ENCODE measurements around the gene IER3IP1. TPM values are rescaled to one million over a fixed set of nuclear protein-coding genes. Genes with fewer than 3 reads are reported as not detected.

Gene IER3IP1
- total RNA-seq, 8 experiments from 2014 or later: 15.1 to 27.0 (median 22.7) TPM

GRCh38 chr18:47150029-47150823, 25.9 kb downstream of the IER3IP1 start, which contains the start of gene HDHD2:
Gene HDHD2, minus strand, starts transcription at chr18:47150500. Its CDS starts 14,061 bp downstream, at chr18:47136439.
- WGBS, 10 experiments: 0 to 7% (median 1%) methylated on average over 2 to 17 of the region's 70 CpGs; no CpG with 5 or more reads in 4 of the 10 experiments
- peak; percentile 89 to 96 (median 94) for ATAC-seq (replicated peaks in 6 of 8)
- H3K4me3 ChIP-seq: peak within 1 kb of the TSS; percentile 61 to 98 (median 70)
- in situ Hi-C loops (cut with MboI; ENCODE audit: low pct_unique_long_range_greater_than_20kb in 2 of 9, low sequenced_read_pairs in 9 of 9, unreplicated experiment in 9 of 9): no loop called here
- peaks cover 4 to 9% of the 10 kb centered on the region in 2 donors for H3K4me1 ChIP-seq (replicated peaks in 1 of 2)
- H3K27ac ChIP-seq: peak within 1 kb of the TSS; percentile 87 to 95

DNA sequence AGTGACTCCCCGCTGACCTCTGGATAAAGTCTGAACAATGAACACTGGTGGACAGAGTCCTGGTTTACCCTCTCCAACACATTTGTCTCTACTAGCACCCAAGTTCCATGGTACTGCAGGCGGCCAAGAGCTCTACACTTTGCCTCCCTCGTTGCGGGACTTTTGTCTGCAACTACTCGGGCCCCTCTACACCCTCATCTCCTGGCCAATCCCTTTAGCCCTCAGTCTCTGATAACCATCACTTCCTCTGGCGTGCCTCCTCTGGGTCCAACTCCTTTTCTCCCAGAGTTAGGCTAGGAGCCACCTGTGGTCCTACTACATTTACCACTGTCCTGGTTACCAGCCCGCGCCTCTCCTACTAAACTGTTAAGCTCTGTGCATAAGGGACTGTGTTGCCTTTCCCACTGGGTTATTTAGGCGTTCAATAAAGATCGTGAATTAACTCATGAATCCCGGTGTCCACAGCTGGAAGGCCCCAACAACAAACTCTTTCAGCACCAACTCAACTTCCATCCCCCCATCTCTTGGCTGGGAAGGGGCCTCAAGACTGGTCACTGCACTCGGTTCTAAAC, 26.6 kb downstream of the IER3IP1 start:
- ATAC-seq (replicated peaks in 6 of 8): peak; percentile 2 to 14 (median 7)
- WGBS, 10 experiments: 0 to 24% (median 10%) methylated on average over 1 to 10 of the region's 12 CpGs; no CpG with 5 or more reads in 2 of the 10 experiments
- peak overlapping the region; percentile 61 to 98 (median 70) for H3K4me3 ChIP-seq
- peak overlapping the region; percentile 87 to 95 for H3K27ac ChIP-seq
- H3K4me1 ChIP-seq (replicated peaks in 1 of 2): peaks cover 4 to 9% of the 10 kb centered on the region in 2 donors
- in situ Hi-C loops (cut with MboI; ENCODE audit: low pct_unique_long_range_greater_than_20kb in 2 of 9, low sequenced_read_pairs in 9 of 9, unreplicated experiment in 9 of 9): no loop called here

DNA sequence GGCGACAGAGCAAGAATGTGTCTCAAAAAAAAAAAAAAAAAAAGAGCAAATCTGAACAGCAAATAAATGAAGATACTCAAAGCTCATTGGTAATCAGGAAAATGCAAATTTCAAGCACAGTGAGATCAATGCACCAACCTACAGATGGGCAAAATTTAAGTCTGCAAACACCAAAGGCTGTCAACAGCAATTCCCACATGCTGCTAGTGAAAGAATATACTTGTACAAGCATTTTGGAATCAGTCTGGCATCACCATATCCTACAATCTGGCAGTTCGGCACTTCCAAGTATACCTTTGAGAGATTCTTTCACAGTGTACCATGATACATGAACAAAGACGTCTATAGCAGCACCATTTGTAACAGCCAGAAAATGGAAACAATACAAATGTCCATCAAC, 30.0 kb downstream of the IER3IP1 start:
- in situ Hi-C loops (cut with MboI; ENCODE audit: low pct_unique_long_range_greater_than_20kb in 2 of 9, low sequenced_read_pairs in 9 of 9, unreplicated experiment in 9 of 9): no loop called here
- Histone ChIP-seq H3K4me3 (no peak overlapping the region), H3K4me1 (replicated peaks in 1 of 2) (peaks cover 2 to 4% of the 10 kb centered on the region in 2 donors), H3K27ac (no peak overlapping the region)
- no peak for ATAC-seq (replicated peaks in 6 of 8)
- WGBS, 10 experiments: 80 to 100% (median 90%) methylated on average over 1 to 3 of the region's 3 CpGs; no CpG with 5 or more reads in 2 of the 10 experiments

GRCh38 chr18:47143899-47144485, 32.2 kb downstream of the IER3IP1 start:
- Histone ChIP-seq H3K27ac (no peak overlapping the region), H3K4me3 (no peak overlapping the region), H3K4me1 (replicated peaks in 1 of 2) (no peaks in the 10 kb centered on the region)
- in situ Hi-C loops (cut with MboI; ENCODE audit: low pct_unique_long_range_greater_than_20kb in 2 of 9, low sequenced_read_pairs in 9 of 9, unreplicated experiment in 9 of 9): no loop called here
- WGBS, 10 experiments: 83 to 100% (median 96%) methylated on average over 1 to 4 of the region's 4 CpGs
- ATAC-seq (replicated peaks in 6 of 8): no peak

GRCh38 chr18:47143153-47143552, 33.0 kb downstream of the IER3IP1 start:
- WGBS, 10 experiments: 87 to 100% (median 95%) methylated on average over 2 to 5 of the region's 5 CpGs; no CpG with 5 or more reads in 2 of the 10 experiments

DNA sequence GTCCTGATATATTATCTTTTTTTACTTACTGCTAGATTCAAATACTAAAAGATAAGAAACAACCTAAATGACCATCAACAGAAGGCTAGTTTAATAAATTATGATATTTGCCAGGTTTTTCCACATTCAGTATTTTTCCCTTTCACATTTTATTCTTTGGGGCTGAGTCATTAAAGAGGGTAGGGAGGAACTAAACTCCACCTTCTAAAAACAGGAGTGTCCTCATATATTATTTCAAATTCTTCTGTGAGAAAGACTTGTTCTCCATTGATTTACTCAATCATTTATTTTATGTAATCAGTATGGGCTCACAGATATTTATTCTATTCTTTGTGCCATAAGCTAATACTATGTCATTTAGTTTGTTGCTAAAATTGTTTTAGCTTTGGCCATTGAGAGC, 34.9 kb downstream of the IER3IP1 start:
- Histone ChIP-seq H3K4me1 (replicated peaks in 1 of 2) (no peaks in the 10 kb centered on the region), H3K4me3 (no peak overlapping the region), H3K27ac (no peak overlapping the region)
- ATAC-seq (replicated peaks in 6 of 8): peak in 2 of 8 experiments; percentile 30 to 66
- in situ Hi-C loops (cut with MboI; ENCODE audit: low pct_unique_long_range_greater_than_20kb in 2 of 9, low sequenced_read_pairs in 9 of 9, unreplicated experiment in 9 of 9): no loop called here

More at GRCh38 chr18:47143153-47143552, 33.0 kb downstream of the IER3IP1 start:
- no peaks in the 10 kb centered on the region for H3K4me1 ChIP-seq (replicated peaks in 1 of 2)
- H3K27ac ChIP-seq: no peak overlapping the region
- no peak overlapping the region for H3K4me3 ChIP-seq
- in situ Hi-C loops (cut with MboI; ENCODE audit: low pct_unique_long_range_greater_than_20kb in 2 of 9, low sequenced_read_pairs in 9 of 9, unreplicated experiment in 9 of 9): no loop called here
- ATAC-seq (replicated peaks in 6 of 8): no peak

DNA sequence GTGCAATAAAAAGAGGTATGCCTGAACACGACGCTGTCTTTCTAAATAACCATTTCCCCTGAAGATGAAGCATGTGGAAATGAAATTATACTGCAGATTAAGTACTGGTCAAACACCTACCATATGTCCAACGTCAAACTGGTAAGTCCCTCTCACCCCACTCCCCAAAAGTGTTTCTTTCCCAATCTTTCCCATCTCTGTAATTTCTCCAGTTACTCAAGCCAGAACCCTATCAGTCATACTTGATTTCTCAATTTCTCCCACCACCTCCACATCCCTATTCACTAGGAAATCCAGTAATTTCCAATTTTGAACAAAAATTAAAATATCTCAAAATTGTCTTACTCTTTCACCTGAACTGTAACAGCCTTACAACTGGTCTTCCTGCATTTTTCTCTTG, 55.0 kb downstream of the IER3IP1 start:
- no peak overlapping the region for H3K27ac ChIP-seq
- in situ Hi-C loops (cut with MboI; ENCODE audit: low pct_unique_long_range_greater_than_20kb in 2 of 9, low sequenced_read_pairs in 9 of 9, unreplicated experiment in 9 of 9): no loop called here
- 81 to 100% (median 95%) methylated on average over 1 to 3 of the region's 3 CpGs; no CpG with 5 or more reads in 1 of the 10 experiments for WGBS, 10 experiments
- no peak overlapping the region for H3K4me3 ChIP-seq
- peaks cover 0 to 2% of the 10 kb centered on the region in 2 donors for H3K4me1 ChIP-seq (replicated peaks in 1 of 2)
- ATAC-seq (replicated peaks in 6 of 8): no peak

DNA sequence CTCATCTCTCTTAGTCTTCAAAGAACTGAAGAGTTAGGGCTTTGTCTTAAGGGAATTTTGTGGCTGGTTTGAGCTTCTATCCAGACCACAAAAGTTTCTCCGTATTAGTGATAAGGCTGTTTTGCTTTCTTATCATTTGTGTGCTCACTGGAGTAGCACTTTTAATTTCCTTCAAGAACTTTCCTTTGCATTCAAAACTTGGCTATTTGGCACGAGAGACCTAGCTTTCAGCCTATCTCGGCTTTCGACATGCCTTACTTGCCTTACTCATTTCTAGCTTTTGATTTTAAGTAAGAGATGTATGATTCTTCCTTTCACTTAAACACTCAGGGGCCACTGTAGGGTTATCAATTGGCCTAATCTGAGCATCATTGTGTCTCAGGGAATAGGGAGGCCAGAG, 55.7 kb downstream of the IER3IP1 start:
- 90 to 100% (median 95%) methylated on average over 2 to 4 of the region's 4 CpGs; no CpG with 5 or more reads in 1 of the 10 experiments for WGBS, 10 experiments
- in situ Hi-C loops (cut with MboI; ENCODE audit: low pct_unique_long_range_greater_than_20kb in 2 of 9, low sequenced_read_pairs in 9 of 9, unreplicated experiment in 9 of 9): no loop called here
- no peak for ATAC-seq (replicated peaks in 6 of 8)

DNA sequence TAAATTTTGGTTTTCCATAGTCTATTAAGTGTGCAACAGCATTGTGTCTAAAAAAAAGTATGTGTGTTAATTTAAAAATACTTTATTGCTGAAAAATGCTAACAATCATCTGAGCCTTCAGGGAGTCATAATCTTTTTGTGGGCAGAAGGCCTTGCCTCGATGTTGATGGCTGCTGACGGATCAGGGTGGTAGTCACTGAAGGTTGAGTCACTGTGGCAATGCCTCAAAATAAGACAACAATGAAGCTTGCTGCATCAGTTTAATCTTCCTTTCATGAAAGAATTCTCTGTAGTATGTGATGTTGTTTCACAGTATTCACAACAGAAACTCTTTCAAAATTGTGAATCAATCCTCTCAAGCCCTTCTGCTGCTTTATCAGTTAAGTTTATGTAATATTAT, 57.2 kb downstream of the IER3IP1 start:
- no peak overlapping the region for H3K27ac ChIP-seq
- 5 to 100% (median 94%) methylated on average over 1 to 2 of the region's 2 CpGs; no CpG with 5 or more reads in 5 of the 10 experiments for WGBS, 10 experiments
- in situ Hi-C loops (cut with MboI; ENCODE audit: low pct_unique_long_range_greater_than_20kb in 2 of 9, low sequenced_read_pairs in 9 of 9, unreplicated experiment in 9 of 9): no loop called here
- peaks cover 0 to 2% of the 10 kb centered on the region in 2 donors for H3K4me1 ChIP-seq (replicated peaks in 1 of 2)
- no peak for ATAC-seq (replicated peaks in 6 of 8)
- H3K4me3 ChIP-seq: no peak overlapping the region

More for the DNA sequence above, 55.7 kb downstream of the IER3IP1 start:
- peaks cover 0 to 2% of the 10 kb centered on the region in 2 donors for H3K4me1 ChIP-seq (replicated peaks in 1 of 2)
- H3K27ac ChIP-seq: no peak overlapping the region
- H3K4me3 ChIP-seq: no peak overlapping the region

DNA sequence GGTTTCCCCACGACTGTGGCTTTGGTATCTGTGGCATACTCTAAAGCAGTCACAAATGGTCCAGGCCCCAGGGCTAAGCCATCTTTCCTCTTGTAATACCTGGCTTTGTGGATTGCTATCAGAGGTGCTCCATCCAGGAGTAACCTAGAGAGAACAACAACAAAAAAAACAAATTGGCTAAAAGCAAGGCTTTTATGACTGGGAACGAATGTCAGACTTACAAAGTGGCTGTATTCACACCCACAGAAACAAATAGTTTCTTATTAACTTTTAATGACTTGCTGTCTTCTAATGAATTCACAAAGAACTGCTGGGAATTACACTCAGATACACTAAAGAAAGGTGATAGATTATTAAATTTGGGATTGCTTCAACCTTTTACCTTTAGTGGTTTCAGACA, 61.0 kb downstream of the IER3IP1 start:
- Histone ChIP-seq H3K4me1 (replicated peaks in 1 of 2) (peaks cover 0 to 2% of the 10 kb centered on the region in 2 donors), H3K4me3 (no peak overlapping the region), H3K27ac (no peak overlapping the region)
- ATAC-seq (replicated peaks in 6 of 8): no peak
- 40 to 100% (median 73%) methylated on average over 1 of the region's 2 CpGs; no CpG with 5 or more reads in 4 of the 10 experiments for WGBS, 10 experiments
- in situ Hi-C loops (cut with MboI; ENCODE audit: low pct_unique_long_range_greater_than_20kb in 2 of 9, low sequenced_read_pairs in 9 of 9, unreplicated experiment in 9 of 9): no loop called here

DNA sequence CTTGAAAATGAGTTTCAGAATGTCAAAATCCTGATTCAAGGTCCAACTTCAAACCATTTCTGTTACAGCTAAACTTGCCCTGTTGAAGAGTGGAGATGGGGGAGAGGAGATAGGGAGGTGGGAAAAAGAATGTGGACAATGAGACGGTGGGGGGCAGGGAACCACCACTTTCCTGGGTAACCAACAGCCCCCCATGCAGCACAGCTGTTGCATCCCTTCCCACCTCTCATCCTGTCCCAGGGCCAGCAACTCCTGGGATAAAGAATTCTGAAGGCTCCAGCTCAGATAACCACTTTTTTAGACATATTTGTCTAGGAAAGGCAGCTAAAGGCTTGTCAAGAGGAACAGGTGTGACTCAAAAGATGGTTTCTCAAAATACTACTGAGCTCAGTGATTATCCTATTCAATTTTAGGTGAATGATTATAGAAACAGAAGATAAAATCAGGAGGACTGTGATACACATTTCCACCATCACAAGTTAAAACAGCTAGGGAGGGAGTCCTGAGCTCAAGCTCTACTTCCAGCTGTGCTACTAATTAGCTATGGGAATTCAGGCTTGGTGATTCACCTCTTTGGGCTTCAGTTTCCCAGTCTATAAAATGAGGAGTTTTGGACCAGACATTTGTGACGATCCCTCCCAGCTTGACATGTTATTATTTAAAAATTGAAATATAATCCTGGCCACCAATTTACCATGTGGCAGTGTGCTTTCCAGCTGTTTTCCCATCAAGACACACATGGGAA, 62.2 kb downstream of the IER3IP1 start:
- H3K4me3 ChIP-seq: no peak overlapping the region
- H3K4me1 ChIP-seq (replicated peaks in 1 of 2): peaks cover 0 to 8% of the 10 kb centered on the region in 2 donors
- in situ Hi-C loops (cut with MboI; ENCODE audit: low pct_unique_long_range_greater_than_20kb in 2 of 9, low sequenced_read_pairs in 9 of 9, unreplicated experiment in 9 of 9): no loop called here
- ATAC-seq (replicated peaks in 6 of 8): peak in 2 of 8 experiments; percentile 92 to 98
- 40 to 100% (median 80%) methylated on average over 1 to 2 of the region's 2 CpGs; no CpG with 5 or more reads in 2 of the 10 experiments for WGBS, 10 experiments
- H3K27ac ChIP-seq: no peak overlapping the region

DNA sequence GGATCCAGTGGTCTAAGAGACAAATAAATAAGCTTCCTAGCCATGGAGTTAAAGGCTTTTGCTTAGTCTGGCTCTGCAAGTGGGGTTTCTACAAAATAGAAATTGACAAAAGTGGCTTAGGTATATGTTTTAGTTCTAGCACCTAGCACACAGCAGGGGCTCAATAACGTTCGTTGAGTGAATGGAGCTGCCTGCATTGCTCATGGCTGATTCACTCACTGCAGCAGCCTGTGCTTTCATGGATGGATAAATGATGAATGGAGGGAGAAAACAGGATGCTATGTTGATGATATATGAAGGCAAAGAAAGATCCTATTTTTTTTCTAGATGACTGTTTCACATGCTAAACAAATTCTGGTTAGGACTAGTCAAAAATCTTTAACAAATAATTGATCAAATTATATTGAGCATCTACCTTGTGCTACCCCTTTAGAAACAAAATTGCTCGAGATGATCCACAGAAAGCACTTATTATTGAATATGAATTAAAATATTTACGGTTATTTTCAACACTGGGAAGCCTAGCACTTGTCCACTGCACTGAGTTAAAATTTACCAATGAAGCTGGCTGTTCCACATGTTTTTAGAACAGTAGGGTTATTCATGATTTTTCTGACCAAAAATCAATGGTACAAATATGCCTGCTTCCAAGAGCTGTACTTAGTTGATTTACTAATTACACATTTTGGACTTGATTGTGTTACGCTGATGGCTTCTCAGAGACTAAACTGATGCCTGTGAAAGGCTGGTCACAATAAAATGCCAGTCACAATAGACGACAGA, 65.5 kb downstream of the IER3IP1 start:
- 74 to 97% (median 81%) methylated on average over 3 to 6 of the region's 6 CpGs for whole genome bisulfite sequencing, 10 experiments
- peak in 5 of 8 experiments; percentile 36 to 76 (median 57) for ATAC-seq (replicated peaks in 6 of 8)

More for the DNA sequence above, 65.5 kb downstream of the IER3IP1 start:
- Histone ChIP-seq H3K27ac (no peak overlapping the region), H3K4me3 (no peak overlapping the region), H3K4me1 (replicated peaks in 1 of 2) (peaks cover 6 to 18% of the 10 kb centered on the region in 2 donors)
- in situ Hi-C loops (cut with MboI; ENCODE audit: low pct_unique_long_range_greater_than_20kb in 2 of 9, low sequenced_read_pairs in 9 of 9, unreplicated experiment in 9 of 9): no loop called here
